ENCODE results near the gene TMEM170A. TPM values are rescaled to one million over a fixed set of nuclear protein-coding genes. Genes with fewer than 3 reads are reported as not detected.

TMEM170A gene
- total and polyA plus RNA-seq, 2 of the 13 experiments (the other 11 are each of a cell fraction or from before 2014, with no cell fraction given): 35.7 to 39.7 TPM

DNA sequence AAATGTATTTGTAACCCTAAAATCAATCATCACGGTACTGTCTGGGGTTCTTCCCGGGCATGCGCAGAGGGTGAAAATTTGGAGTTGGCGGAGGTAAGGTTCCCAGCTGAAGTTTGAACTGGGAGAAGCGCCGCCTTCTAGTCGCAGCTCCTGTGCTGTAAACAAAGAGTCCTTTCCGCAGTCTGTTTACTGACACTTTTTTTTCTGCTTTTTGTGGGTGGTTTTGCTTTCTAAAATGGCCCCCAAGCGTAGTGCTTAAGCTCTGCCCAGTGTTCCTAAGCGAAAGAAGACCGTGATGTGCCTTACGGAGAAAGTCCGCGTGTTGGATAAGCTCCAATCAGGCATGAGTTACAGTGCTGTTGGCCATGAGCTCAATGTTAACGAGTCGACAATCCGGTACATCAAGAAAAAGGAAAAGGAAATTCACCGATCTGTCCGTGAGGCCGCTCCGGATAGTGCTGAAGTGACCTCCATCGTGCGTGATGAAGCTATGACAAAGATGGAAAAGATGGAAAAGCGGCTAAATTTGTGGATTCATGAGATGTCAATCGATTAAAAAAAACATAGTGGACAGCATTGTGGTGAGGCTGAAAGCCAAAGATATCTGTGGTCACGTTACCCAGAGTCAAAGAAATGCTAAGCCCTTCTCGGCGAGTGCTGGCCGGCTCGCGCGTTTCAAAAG lies 30.6 kb downstream of the TMEM170A start (continued):
- TF ChIP-seq ZNF44 (CRISPR knock-in tag; IDR thresholded peaks at IDR 0.05): no peak
- no peak for TF ChIP-seq DMTF1 (CRISPR knock-in tag; IDR thresholded peaks at IDR 0.05)
- no peak; the same call in none of the 2 replicates for TF ChIP-seq SP4 (CRISPR knock-in tag; IDR thresholded peaks at IDR 0.05)
- TF ChIP-seq ZNF34 (CRISPR knock-in tag; IDR thresholded peaks at IDR 0.05; ENCODE audit: borderline replicate concordance): no peak
- TF ChIP-seq HHEX (CRISPR knock-in tag; IDR thresholded peaks at IDR 0.05): no peak
- TF ChIP-seq ZNF251 (CRISPR knock-in tag; IDR thresholded peaks at IDR 0.05): peak; percentile 88; the same call in 1 of the 2 replicates
- no peak for TF ChIP-seq CHCHD3 (CRISPR knock-in tag; IDR thresholded peaks at IDR 0.05)
- TF ChIP-seq, protein P1, sequence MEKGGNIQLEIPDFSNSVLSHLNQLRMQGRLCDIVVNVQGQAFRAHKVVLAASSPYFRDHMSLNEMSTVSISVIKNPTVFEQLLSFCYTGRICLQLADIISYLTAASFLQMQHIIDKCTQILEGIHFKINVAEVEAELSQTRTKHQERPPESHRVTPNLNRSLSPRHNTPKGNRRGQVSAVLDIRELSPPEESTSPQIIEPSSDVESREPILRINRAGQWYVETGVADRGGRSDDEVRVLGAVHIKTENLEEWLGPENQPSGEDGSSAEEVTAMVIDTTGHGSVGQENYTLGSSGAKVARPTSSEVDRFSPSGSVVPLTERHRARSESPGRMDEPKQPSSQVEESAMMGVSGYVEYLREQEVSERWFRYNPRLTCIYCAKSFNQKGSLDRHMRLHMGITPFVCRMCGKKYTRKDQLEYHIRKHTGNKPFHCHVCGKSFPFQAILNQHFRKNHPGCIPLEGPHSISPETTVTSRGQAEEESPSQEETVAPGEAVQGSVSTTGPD (CRISPR knock-in tag; IDR thresholded peaks at IDR 0.05): no peak
- 0 out of 2 replicates have a peak, but pooled peaks have one; percentile 67 for TF ChIP-seq IRF1 (CRISPR knock-in tag; IDR thresholded peaks at IDR 0.05; ENCODE audit: low read depth)
- TF ChIP-seq, protein P2, sequence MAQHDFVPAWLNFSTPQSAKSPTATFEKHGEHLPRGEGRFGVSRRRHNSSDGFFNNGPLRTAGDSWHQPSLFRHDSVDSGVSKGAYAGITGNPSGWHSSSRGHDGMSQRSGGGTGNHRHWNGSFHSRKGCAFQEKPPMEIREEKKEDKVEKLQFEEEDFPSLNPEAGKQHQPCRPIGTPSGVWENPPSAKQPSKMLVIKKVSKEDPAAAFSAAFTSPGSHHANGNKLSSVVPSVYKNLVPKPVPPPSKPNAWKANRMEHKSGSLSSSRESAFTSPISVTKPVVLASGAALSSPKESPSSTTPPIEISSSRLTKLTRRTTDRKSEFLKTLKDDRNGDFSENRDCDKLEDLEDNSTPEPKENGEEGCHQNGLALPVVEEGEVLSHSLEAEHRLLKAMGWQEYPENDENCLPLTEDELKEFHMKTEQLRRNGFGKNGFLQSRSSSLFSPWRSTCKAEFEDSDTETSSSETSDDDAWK (CRISPR knock-in tag; IDR thresholded peaks at IDR 0.05): no peak
- TF ChIP-seq HMG20A (CRISPR knock-in tag; IDR thresholded peaks at IDR 0.05; ENCODE audit: borderline replicate concordance): no peak
- TF ChIP-seq ZNF326 (CRISPR knock-in tag; IDR thresholded peaks at IDR 0.05; ENCODE audit: borderline replicate concordance): no peak; the same call in 1 of the 2 replicates
- TF ChIP-seq MAX (IDR thresholded peaks at IDR 0.05): peak; percentile 94
- TF ChIP-seq NFYB (CRISPR knock-in tag; IDR thresholded peaks at IDR 0.05): 0 out of 2 replicates have a peak, but pooled peaks have one; percentile 31
- TF ChIP-seq JUN (CRISPR knock-in tag; IDR thresholded peaks at IDR 0.05): peak; percentile 75; the same call in 1 of the 2 replicates
- no peak for TF ChIP-seq ZKSCAN1 (IDR thresholded peaks at IDR 0.05; ENCODE audit: low read length)
- no peak; the same call in none of the 2 replicates for TF ChIP-seq BHLHE40 (IDR thresholded peaks at IDR 0.05; ENCODE audit: low read length)
- peak; percentile 70; the same call in 1 of the 2 replicates for TF ChIP-seq NFRKB (IDR thresholded peaks at IDR 0.05)
- no peak; the same call in 1 of the 2 replicates for TF ChIP-seq ZNF274 (CRISPR knock-in tag; IDR thresholded peaks at IDR 0.05)
- TF ChIP-seq NFKBIZ (CRISPR knock-in tag; IDR thresholded peaks at IDR 0.05): no peak
- no peak for TF ChIP-seq HNRNPUL1 (IDR thresholded peaks at IDR 0.05; ENCODE audit: low read depth, low read length)
- no peak for TF ChIP-seq ZBTB8A (CRISPR knock-in tag; IDR thresholded peaks at IDR 0.05; ENCODE audit: borderline replicate concordance, low read depth)
- peak; percentile 47; the same call in 1 of the 2 replicates for TF ChIP-seq TBX2 (CRISPR knock-in tag; IDR thresholded peaks at IDR 0.05; ENCODE audit: borderline replicate concordance)
- no peak for TF ChIP-seq ZNF703 (CRISPR knock-in tag; IDR thresholded peaks at IDR 0.05; ENCODE audit: borderline replicate concordance)
- peak; percentile 58; the same call in 1 of the 2 replicates for TF ChIP-seq ZNF564 (CRISPR knock-in tag; IDR thresholded peaks at IDR 0.05)
- TF ChIP-seq THAP11 (CRISPR knock-in tag; IDR thresholded peaks at IDR 0.05): peak; percentile 94
- TF ChIP-seq NBN (conservative IDR thresholded peaks at IDR 0.05): no peak
